HG03521 (cell line): ENCODE data around the gene SNX2.
A peak's percentile ranks its signal among the peaks of the same experiment; 100 is the strongest.
"Not testable (repeated sequence)": the region's sequence is repeated elsewhere in the genome, so short reads cannot be mapped to it uniquely, and the experiment has no call there.

ENCODE experiments used
- ATAC-seq: cut with Tn5 transposase; IDR thresholded peaks from one replicate; pipeline ENCODE4 v1.9.1; 2021; ENCODE audit warnings: mild to moderate bottlenecking, moderate library complexity; ENCODE audit not compliant: unreplicated experiment

SNX2 gene, protein sequence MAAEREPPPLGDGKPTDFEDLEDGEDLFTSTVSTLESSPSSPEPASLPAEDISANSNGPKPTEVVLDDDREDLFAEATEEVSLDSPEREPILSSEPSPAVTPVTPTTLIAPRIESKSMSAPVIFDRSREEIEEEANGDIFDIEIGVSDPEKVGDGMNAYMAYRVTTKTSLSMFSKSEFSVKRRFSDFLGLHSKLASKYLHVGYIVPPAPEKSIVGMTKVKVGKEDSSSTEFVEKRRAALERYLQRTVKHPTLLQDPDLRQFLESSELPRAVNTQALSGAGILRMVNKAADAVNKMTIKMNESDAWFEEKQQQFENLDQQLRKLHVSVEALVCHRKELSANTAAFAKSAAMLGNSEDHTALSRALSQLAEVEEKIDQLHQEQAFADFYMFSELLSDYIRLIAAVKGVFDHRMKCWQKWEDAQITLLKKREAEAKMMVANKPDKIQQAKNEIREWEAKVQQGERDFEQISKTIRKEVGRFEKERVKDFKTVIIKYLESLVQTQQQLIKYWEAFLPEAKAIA

DNA sequence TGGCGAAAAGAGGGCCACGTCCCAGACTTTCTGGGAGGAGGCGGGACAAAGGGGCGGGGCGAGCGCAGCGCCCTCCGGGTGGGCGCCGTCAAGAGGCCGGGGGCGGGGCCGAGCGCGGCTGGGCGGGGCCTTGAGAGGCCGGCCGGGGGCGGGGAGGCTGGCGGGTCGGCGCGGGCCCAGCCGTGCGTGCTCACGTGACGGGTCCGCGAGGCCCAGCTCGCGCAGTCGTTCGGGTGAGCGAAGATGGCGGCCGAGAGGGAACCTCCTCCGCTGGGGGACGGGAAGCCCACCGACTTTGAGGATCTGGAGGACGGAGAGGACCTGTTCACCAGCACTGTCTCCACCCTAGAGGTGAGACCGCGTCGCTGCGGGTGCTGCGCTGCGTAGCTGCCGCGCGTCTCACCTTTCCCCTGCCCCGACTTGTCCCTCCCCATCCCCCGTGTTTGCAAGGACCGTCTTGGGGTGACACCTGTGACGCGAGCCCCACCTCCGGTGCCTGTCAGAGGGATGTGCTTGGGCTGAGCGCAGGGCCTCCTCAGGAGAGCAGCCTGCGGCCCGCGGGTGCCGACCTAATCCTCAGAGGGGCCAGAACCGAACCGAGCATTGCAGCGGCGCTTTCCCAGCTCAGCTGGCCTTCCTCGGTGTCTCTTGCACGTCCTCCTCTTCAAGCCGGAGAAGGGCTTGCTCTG lies at the start of gene SNX2:
TSS of gene SNX2 (plus strand) at position 220 of the 689 bp plus-strand sequence. CDS start at position 244, 24 bp downstream.
- peak; percentile 86 for ATAC-seq

GRCh38 chr5:122727112-122727541 lies 47.8 kb upstream of the SNX2 start:
- ATAC-seq = peak; percentile 36

DNA sequence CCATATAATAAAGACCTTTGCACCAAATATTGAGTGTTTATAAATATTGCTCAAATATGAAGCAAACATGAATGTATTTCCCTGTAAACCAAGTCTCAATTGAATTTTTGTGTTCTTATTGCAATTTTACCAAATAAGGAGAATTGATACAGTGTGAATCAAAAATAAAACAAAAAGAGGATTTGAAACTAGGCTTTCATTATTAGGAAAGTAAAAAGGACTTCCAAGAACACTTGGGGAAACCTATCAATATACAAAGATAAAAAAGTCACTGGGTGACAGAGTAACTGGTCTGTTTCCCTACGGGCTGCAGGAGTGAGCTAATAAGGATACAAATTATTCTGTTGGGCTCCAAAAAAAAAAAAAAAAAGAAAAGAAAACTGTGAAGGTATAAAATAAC lies 44.8 kb upstream of the SNX2 start:
- ATAC-seq = no peak

DNA sequence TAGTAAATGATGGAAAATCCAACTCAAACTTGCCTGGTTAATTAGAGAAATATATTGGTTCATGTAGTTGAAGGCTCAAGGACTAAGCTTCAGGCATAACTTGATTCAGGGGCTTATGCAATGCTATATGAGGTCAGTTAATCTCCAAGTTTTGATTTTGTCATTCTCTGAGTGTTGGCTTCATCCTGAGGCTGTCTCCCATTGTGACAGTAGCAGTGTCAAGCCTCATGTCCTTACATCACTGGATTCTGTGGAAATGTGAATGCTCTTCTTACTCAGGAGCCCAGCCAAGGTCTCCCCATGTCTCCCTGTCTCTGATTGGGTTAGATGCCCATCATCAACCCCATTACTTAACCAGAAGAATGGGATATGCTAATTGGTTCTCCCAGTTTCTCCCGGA lies 44.4 kb upstream of the SNX2 start:
- ATAC-seq = no peak

DNA sequence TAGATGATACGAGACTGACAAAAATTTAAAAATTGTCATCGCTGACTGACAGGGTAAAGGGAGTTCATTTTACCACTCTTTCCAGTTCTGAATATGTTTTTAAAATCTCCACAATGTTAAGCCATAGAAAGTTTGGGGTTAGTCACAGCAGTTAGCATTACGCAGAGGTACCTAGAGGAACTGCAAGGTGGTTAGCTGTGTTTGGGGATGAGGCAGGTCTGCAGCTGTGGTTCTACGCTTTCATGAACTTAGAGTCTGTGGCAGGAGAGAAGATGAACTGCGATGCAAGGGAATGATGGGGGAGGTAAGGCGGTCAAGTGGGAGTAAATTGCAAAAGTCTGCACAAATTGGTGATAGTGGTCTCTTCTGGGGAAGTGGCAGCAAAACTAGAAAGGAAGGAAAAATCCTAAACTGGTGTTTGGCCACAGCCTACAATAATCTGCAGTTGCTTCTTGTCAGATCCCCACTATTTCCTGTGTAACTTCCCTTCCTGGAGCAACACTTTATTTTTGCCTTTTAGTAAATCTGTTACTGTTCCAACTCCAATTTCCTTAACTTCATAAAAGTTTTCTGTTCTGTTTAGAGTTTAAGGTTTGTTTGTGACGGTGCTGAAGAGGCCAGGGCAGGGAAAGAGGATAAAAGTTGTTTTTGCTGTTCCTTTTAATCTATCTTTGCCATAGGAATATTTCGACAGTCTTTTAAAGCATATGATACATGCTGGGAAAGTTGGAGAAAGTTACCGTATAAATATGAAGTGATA lies 38.6 kb upstream of the SNX2 start:
- peak; percentile 59 for ATAC-seq

DNA sequence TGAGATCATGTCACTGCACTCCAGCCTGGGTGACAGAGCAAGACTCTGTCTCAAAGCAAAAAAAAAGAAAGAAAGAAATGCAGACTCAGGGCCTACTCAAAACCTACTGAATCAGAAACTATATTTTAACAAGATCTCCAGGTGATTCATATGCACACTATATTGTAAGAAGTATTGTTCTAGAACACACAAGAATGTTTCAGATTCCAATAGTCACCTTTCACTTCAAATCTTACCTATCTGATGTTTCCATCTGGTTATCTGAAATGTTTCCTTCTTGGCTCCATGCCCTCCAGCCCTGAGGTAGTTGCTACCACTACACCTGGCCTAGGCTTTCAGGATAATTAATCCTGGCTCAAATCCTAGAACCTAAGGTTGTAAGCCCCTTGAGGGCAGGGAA lies 36.8 kb upstream of the SNX2 start:
- ATAC-seq = no peak

DNA sequence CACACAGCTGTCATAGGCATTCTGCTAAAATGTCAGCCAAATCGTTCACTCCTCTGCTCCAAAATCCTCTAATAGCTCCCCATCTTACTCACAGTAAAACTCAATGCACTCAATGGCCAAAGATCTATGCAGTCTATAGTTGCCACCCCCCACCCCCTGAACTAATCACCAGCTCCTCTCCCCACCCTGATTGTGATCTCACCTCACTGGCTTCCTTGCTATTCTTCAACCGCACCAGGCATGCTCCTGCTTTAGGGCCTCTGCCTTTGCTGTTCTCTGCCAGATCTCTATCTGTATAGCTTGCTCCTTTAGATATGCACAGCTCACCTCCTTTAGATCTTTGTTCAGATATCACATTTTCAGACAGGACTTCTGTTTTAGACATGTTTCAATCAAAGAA lies 33.2 kb upstream of the SNX2 start:
- no peak for ATAC-seq

- no peak for ATAC-seq
Measured at GRCh38 chr5:122743261-122743660, 31.6 kb upstream of the SNX2 start.

DNA sequence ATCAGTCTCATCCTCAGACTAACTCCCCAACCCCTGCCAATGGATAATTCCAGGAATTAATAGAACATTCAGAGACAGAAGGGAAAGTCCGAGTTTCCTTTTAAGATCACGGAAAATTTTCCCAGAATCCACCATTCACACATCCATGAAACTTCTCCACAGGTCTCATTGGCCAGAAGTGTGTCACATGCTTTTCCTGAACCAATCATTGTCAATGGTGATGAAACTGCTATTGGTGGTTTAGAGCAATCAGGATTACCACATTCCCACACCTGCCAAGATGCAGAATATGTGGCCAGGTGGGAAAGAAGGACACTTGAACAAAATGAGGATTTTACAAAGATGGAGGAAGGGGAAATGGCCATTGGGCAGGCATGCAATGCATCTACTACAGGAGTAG lies 29.3 kb upstream of the SNX2 start:
- no peak for ATAC-seq

DNA sequence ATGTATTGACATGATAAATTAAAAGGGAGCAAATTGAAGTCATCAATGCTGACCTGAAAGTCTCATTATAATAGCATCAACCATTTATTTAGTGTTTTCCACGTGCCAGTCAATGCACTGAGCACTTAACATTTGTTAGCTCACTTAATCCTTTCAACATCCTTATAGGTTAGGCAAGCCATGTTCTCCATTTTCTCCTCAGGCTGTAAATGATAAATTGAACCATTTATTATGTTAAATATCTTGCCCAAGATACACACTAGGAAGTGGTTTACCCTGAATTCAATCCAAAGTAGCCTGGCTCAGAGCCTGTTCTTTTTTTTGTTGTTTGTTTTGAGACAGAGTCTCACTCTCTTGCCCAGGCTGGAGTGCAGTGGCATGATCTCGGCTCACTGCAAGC lies 25.0 kb upstream of the SNX2 start:
- no peak for ATAC-seq

- ATAC-seq = no peak
Measured at GRCh38 chr5:122751293-122751782, 23.5 kb upstream of the SNX2 start.

DNA sequence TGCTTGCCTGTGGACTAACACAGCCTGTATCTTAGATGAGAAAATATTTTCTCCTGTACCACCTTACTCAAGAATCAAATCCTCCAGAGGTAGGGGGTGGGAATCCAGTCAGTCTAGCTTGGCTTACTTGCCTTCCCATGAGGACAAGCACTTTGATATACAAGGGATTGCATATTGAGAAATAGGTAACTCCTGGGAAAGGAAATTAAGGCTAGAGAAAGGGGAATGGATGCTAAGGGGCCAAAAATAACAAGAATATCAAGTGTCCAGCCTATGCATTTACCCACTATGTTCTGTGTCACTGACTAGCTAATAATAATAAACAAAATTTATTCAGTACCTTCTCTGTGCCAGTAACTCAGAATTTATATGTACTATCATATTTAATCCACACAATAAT lies 21.4 kb upstream of the SNX2 start:
- no peak for ATAC-seq

GRCh38 chr5:122755783-122756182 lies 19.1 kb upstream of the SNX2 start:
- no peak for ATAC-seq

DNA sequence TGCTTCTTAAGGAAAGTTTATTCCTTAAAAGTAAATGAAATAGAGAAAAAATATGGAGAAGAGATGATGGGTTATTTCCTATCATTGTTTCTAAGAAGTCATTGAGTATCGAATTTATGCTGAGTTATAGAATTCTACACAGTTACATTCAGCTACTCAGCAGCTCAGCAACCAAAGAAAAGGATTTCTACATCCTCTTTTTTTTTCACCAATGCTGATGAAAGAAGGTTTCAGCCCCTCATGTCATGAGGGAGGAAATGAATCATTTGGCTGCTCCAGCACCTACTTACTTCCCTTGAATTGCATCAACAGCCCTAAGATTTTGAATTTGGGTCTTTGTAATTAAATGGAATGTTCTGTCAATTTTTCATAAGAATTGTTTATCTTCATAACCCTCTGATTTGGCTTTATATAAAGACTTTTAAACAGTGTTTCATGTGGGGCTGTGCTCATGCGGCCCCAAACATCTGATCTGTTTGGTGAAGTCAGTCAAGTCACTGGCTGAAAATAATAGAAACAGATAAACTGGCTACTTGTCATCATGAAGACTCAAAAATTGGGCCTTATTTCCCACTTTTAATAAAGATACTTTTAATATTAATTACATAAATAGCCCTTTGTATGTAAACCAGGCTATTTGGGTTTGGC lies 18.5 kb upstream of the SNX2 start:
- peak; percentile 71 for ATAC-seq

DNA sequence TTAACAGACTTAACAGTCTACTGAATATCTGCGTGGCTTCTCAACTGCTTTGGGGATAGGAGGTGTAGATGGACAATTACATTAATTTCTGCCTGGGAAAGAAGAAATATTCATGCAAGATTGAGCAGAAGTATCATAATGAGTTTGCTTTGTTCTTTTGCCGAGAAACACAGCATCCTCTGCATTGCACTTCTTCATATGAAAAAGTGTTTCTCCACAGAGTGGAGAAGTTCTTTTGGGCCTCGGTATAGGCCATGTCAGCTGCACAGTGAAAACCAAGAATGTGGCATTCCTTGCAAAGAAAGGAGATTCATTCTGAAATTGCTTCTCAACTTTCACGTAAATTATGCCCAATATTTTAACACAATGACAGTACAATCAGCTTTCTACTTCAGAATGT lies 17.6 kb upstream of the SNX2 start:
- ATAC-seq = no peak

DNA sequence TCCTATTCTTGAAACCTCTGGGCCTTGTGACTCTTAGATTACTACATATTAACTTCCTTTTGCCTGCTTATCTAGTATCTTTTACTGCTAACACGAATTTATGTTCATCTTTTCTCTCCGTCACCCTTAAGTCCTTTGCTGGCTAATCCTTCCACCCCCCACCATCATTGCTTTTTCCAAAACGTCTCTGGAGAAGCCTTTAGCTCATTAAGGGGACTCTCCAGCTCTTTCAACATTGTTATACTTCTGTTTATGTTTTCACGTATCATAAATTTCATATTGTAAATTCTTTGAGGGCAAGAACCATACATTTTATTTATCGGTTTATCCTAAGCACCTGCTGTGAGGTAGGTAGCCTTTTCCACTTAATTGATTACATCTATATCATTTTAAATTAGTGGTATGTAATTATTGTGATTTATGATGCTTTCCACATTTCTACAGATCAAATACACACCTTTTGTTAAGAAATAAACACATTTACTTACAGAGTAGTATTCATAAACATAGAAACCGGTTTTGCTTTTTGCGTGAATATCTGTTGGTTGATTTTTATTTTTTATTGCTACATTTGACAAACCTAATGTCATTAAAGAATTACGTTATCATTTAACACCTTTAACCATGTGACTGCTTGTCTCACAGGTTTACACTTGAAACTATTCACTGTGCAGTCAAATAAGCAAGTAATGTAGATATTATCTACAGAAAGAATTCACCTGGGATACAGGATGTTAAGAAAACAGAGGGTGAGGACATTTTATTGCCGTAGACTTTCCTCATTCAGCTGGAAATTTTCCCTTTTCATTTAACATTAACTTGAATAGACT lies 15.4 kb upstream of the SNX2 start:
- no peak for ATAC-seq

DNA sequence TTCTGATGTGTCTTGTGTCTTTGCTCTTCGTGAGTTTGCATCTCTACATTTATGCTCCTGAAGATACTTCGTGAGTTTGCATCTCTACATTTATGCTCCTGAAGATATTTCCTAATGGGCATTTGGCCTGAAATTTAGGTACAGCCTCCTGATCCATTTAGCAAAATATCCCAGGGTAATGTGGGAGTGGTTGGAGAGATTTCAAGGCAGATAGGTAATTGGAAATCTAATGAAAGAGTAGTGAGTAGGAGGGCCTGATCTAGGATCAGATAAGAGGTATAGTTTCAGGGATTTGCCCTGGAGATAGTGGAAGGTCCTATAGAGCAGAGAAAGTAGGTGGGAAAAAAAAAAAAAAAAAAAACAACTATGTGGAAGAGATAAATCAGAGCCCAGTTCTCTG lies 14.6 kb upstream of the SNX2 start:
- ATAC-seq = no peak

DNA sequence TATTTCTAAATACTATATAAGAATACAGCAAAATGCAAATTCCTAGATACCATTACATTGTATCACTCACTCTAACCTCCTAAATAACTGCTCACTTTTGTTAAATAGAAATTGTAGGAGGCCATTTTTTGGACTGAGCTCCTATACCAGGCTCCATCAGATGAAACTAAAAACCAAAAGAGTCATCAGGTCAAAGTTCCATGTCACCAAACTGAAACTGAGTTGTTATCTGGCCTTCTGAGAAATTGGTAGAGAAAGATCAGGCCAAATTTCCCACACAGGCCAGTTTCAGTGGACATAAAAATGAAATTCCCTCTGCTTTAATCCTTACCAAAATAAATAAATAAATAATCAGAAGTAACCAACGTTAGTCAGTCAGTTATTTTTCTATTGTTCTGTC lies 13.8 kb upstream of the SNX2 start:
- no peak for ATAC-seq

- ATAC-seq = not testable (repeated sequence)
Measured at GRCh38 chr5:122761896-122762295, 13.0 kb upstream of the SNX2 start.

GRCh38 chr5:122766130-122766529 lies 8.8 kb upstream of the SNX2 start:
- ATAC-seq = no peak
